HL-60 (cell line): ENCODE measurements around the gene PDXP.

Experiments used
- DNase-seq, 2 experiments: peaks; one replicate each; pipeline ENCODE4 v3.0.0-alpha.2; 2010 to 2020; ENCODE audit warnings: low read depth in 1 of 2, low spot score in 1 of 2
- H3K27ac ChIP-seq: fragments of 250-450 bp; sonication (Bioruptor Pico); replicated peaks from 2 replicates; pipeline ENCODE4 v1.5.1; 2020; ENCODE audit warnings: mild to moderate bottlenecking, moderate library complexity
- H3K27me3 ChIP-seq: fragments of 250-450 bp; sonication (Bioruptor Pico); 2 replicates; pipeline ENCODE4 v1.5.1; 2021; ENCODE audit warnings: mild to moderate bottlenecking, moderate library complexity; ENCODE audit not compliant: insufficient read depth, poor library complexity, severe bottlenecking
- H3K4me3 ChIP-seq: replicated peaks from 2 replicates; pipeline ENCODE4 v1.5.1; 2011; ENCODE audit warnings: mild to moderate bottlenecking, control low read depth, low read length; ENCODE audit not compliant: insufficient read depth
- GABPA ChIP-seq: IDR thresholded peaks from 2 replicates; pipeline ENCODE4 v1.6.1; 2012; ENCODE audit warnings: low read depth
- POLR2AphosphoS5 ChIP-seq: IDR thresholded peaks from 2 replicates; pipeline ENCODE4 v1.6.1; 2012; ENCODE audit warnings: low read depth
- SPI1 ChIP-seq: IDR thresholded peaks from 2 replicates; pipeline ENCODE4 v1.6.1; 2012; ENCODE audit warnings: low read depth, mild to moderate bottlenecking, borderline replicate concordance
- TF ChIP-seq, protein P1 (sequence below): IDR thresholded peaks from 2 replicates; pipeline ENCODE4 v1.6.1; 2012; ENCODE audit warnings: low read depth; ENCODE audit not compliant: insufficient replicate concordance
- TF ChIP-seq, protein P2 (sequence below): IDR thresholded peaks from one replicate; pipeline ENCODE4 v1.5.1; 2011; ENCODE audit warnings: low read length, control low read depth, inconsistent platforms; ENCODE audit not compliant: insufficient read depth

The PDXP gene

DNA sequence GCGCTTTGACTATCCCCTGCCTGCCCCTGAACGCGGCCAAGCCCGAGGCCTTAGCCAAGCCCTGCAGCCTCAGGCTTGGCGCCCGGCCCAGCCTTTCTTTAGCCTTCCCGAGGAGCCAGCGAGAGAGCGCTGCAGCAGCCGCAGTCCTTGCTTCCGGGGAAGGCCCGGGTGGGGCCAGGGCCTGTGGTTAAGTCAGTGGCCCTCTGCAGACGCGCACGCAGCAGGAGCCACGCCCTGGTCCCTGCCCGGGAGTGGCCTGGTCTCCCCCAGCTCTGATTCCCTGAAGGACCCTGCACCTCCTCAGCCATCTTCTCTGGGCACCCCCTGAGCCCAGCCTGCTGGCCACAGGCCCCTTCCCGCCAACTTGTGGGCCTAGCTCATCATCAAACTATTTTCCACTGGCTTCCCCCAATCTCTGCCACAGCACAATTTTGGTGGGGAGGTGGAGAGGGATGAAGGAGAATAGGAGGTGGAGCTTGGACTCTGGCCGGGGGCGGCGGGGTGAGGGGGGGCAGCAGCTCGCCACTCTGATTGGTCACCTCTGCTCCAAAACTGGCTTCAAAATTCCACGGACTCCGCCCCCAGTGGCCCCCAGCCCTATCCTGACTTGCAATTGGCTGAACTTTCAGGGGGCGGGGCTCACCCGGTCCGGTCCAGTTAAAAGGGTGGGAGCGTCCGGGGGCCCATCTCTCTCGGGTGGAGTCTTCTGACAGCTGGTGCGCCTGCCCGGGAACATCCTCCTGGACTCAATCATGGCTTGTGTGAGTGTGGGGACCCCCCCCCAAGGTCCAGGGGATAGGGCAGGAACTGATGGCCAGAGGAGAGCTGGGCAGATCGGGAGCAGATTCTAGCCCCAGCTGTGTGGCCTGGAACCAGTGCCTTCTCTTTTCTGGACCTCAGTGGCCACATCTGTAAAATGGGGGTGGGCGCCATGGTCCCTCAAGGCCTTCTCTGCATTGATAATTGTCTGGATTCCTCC is 16.7 kb downstream of the PDXP start, which contains the start of gene LGALS1:
Gene LGALS1, plus strand, starts transcription at position 686 of the 979 bp plus-strand sequence. Its CDS starts 67 bp downstream, at position 753.
- no peak for TF ChIP-seq SPI1
- peak; percentile 70 for TF ChIP-seq POLR2AphosphoS5
- H3K4me3 ChIP-seq, result peak within 1 kb of the TSS; percentile 56
- peak within 1 kb of the TSS; percentile 69 for H3K27ac ChIP-seq
- peak; percentile 69 to 92 for DNase-seq
- H3K27me3 ChIP-seq, result no peaks in the 10 kb centered on the region

DNA sequence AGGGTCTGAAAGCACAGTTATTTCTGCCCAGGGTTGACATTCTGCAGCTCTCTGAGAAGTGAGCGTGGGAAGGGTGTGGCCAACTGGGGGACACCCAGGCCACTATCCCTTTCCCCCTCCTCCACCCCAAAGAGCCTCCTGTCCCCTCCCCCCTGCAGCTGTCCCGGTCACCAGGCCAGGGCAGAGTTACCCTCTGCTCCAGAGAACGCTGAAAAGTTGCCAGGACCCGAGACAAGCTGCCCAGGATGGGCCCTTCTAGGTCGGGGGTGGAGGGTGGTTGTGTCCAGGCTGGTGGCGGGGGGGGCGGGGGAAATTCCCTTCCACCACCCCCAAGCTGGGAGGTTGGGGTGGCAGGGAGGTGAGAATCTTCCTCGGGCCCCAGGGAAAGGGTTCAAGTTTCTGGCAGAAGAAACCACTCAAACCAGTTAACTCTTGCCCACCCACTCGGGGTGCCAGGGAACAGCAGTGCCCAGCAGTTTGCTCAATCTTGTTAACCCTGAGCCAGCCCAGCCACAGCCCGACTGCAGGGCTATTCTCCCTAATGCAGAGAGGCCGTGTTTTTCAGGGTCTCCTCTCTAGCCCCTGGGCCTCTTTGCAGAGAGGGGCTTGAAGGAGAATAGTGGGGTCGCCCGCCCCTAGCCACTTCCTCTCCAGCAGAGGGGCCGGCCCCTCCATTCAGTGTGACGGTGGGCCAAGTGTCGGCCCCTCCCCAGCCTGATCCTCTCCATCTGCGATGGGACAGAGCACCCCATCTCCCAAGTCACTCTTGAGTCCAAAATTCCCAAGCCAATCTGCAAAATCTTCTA is 17.6 kb downstream of the PDXP start:
- Histone ChIP-seq H3K27me3 (no peaks in the 10 kb centered on the region), H3K27ac (peak overlapping the region; percentile 69), H3K4me3 (peak overlapping the region; percentile 56)
- peak in 1 of 2 experiments; percentile 28 for DNase-seq
- TF ChIP-seq, protein P1, sequence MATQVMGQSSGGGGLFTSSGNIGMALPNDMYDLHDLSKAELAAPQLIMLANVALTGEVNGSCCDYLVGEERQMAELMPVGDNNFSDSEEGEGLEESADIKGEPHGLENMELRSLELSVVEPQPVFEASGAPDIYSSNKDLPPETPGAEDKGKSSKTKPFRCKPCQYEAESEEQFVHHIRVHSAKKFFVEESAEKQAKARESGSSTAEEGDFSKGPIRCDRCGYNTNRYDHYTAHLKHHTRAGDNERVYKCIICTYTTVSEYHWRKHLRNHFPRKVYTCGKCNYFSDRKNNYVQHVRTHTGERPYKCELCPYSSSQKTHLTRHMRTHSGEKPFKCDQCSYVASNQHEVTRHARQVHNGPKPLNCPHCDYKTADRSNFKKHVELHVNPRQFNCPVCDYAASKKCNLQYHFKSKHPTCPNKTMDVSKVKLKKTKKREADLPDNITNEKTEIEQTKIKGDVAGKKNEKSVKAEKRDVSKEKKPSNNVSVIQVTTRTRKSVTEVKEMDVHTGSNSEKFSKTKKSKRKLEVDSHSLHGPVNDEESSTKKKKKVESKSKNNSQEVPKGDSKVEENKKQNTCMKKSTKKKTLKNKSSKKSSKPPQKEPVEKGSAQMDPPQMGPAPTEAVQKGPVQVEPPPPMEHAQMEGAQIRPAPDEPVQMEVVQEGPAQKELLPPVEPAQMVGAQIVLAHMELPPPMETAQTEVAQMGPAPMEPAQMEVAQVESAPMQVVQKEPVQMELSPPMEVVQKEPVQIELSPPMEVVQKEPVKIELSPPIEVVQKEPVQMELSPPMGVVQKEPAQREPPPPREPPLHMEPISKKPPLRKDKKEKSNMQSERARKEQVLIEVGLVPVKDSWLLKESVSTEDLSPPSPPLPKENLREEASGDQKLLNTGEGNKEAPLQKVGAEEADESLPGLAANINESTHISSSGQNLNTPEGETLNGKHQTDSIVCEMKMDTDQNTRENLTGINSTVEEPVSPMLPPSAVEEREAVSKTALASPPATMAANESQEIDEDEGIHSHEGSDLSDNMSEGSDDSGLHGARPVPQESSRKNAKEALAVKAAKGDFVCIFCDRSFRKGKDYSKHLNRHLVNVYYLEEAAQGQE, result no peak
- TF ChIP-seq SPI1 (no peak), GABPA (no peak), POLR2AphosphoS5 (no peak)
- TF ChIP-seq, protein P2, sequence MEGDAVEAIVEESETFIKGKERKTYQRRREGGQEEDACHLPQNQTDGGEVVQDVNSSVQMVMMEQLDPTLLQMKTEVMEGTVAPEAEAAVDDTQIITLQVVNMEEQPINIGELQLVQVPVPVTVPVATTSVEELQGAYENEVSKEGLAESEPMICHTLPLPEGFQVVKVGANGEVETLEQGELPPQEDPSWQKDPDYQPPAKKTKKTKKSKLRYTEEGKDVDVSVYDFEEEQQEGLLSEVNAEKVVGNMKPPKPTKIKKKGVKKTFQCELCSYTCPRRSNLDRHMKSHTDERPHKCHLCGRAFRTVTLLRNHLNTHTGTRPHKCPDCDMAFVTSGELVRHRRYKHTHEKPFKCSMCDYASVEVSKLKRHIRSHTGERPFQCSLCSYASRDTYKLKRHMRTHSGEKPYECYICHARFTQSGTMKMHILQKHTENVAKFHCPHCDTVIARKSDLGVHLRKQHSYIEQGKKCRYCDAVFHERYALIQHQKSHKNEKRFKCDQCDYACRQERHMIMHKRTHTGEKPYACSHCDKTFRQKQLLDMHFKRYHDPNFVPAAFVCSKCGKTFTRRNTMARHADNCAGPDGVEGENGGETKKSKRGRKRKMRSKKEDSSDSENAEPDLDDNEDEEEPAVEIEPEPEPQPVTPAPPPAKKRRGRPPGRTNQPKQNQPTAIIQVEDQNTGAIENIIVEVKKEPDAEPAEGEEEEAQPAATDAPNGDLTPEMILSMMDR, result no peak

DNA sequence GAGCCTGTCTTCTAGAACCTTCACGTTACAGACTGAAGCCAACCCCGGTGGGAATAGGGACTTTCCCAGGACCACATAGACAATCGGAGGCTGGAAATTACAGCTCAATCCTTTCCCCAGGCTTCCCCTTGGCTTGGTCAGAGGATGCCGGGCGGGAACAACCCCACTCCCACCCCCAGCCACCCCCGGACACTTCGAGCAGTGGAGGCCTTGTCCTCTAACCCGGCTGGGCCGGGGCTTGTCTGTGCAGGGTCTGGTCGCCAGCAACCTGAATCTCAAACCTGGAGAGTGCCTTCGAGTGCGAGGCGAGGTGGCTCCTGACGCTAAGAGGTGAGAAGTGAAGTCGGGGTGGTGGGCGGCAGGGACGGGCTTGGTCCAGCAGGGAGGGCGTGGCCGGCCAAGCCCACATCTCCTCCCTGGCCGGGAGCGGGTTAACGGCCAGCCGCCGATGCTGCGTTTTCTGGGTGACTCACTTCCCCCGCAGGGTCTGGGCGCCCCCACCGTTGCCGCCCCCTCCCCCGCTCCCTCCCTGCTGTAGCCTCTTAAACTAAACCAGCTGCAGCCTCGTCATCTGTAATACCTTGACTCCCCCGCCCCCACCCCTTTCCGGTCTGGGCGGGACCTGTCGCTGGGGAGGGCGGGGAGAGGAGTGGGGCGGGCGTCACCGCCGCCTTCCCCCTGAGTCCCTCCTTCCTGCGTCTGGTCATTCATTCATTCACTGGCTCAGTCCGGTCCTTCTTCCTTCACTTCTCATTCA is 18.4 kb downstream of the PDXP start:
- H3K4me3 ChIP-seq, result peak overlapping the region; percentile 56
- H3K27me3 ChIP-seq, result no peaks in the 10 kb centered on the region
- peak; percentile 93 to 94 for DNase-seq
- TF ChIP-seq POLR2AphosphoS5 (peak; percentile 55), GABPA (no peak; the same call in 1 of the 2 replicates), SPI1 (0 out of 2 replicates have a peak, but pooled peaks have one; percentile 2)
- TF ChIP-seq, protein P1, result no peak
- TF ChIP-seq, protein P2, result no peak
- peak overlapping the region; percentile 69 for H3K27ac ChIP-seq
